ENCODE results near the gene SNX20.

SNX20 gene

GRCh38 chr16:50696575-50697420 lies 15.7 kb upstream of the SNX20 start:
- no peak overlapping the region for H2AFZ ChIP-seq (ENCODE audit: low read depth, low read length, severe bottlenecking)
- H3K4me2 ChIP-seq (ENCODE audit: low read depth, low read length, poor library complexity, severe bottlenecking) = no peak overlapping the region
- H4K20me1 ChIP-seq (ENCODE audit: low read depth, low read length) = no peaks in the 10 kb centered on the region

GRCh38 chr16:50696126-50696525 lies 15.0 kb upstream of the SNX20 start:
- Histone ChIP-seq H3K27me3 (ENCODE audit: low read length) (no peaks in the 10 kb centered on the region), H3K4me3 (ENCODE audit: insufficient read depth, low read length, poor library complexity, severe bottlenecking) (no peak overlapping the region), H3K4me2 (ENCODE audit: low read depth, low read length, poor library complexity, severe bottlenecking) (no peak overlapping the region), H3F3A (ENCODE audit: insufficient read depth) (no peaks in the 10 kb centered on the region), H3K9me2 (replicated peaks; ENCODE audit: insufficient read depth, low read length) (no peaks in the 10 kb centered on the region), H3K9me3 (ENCODE audit: insufficient read depth, low read length) (no peaks in the 10 kb centered on the region), H3K36me3 (ENCODE audit: low read length) (no peaks in the 10 kb centered on the region), H3K9ac (ENCODE audit: low read length) (no peak overlapping the region), H3K27ac (ENCODE audit: low read depth, low read length) (no peak overlapping the region), H2AFZ (ENCODE audit: low read depth, low read length, severe bottlenecking) (no peak overlapping the region), H4K20me1 (ENCODE audit: low read depth, low read length) (no peaks in the 10 kb centered on the region), H3K79me2 (ENCODE audit: insufficient read depth, low read length) (no peaks in the 10 kb centered on the region)
- TF ChIP-seq CTCF (IDR thresholded peaks at IDR 0.05; ENCODE audit: insufficient read depth, low read length, poor library complexity, severe bottlenecking) (no peak), EZH2phosphoT487 (conservative IDR thresholded peaks at IDR 0.05; ENCODE audit: low read length) (no peak)

More at GRCh38 chr16:50696575-50697420, 15.7 kb upstream of the SNX20 start:
- Histone ChIP-seq H3K27me3 (ENCODE audit: low read length) (no peaks in the 10 kb centered on the region), H3F3A (ENCODE audit: insufficient read depth) (no peaks in the 10 kb centered on the region), H3K79me2 (ENCODE audit: insufficient read depth, low read length) (no peaks in the 10 kb centered on the region), H3K4me3 (ENCODE audit: insufficient read depth, low read length, poor library complexity, severe bottlenecking) (no peak overlapping the region), H3K27ac (ENCODE audit: low read depth, low read length) (no peak overlapping the region), H3K36me3 (ENCODE audit: low read length) (no peaks in the 10 kb centered on the region), H3K9me3 (ENCODE audit: insufficient read depth, low read length) (no peaks in the 10 kb centered on the region), H3K9ac (ENCODE audit: low read length) (no peak overlapping the region), H3K9me2 (replicated peaks; ENCODE audit: insufficient read depth, low read length) (no peaks in the 10 kb centered on the region)
- TF ChIP-seq EZH2phosphoT487 (conservative IDR thresholded peaks at IDR 0.05; ENCODE audit: low read length) (no peak), CTCF (IDR thresholded peaks at IDR 0.05; ENCODE audit: insufficient read depth, low read length, poor library complexity, severe bottlenecking) (no peak)

GRCh38 chr16:50695017-50696000 lies 14.2 kb upstream of the SNX20 start:
- no peak overlapping the region for H3K9ac ChIP-seq (ENCODE audit: low read length)
- H3K4me2 ChIP-seq (ENCODE audit: low read depth, low read length, poor library complexity, severe bottlenecking) = no peak overlapping the region
- H3K9me3 ChIP-seq (ENCODE audit: insufficient read depth, low read length) = no peaks in the 10 kb centered on the region
- H3K27me3 ChIP-seq (ENCODE audit: low read length) = no peaks in the 10 kb centered on the region
- no peaks in the 10 kb centered on the region for H3K36me3 ChIP-seq (ENCODE audit: low read length)
- no peaks in the 10 kb centered on the region for H3K9me2 ChIP-seq (replicated peaks; ENCODE audit: insufficient read depth, low read length)
- no peak overlapping the region for H3K4me3 ChIP-seq (ENCODE audit: insufficient read depth, low read length, poor library complexity, severe bottlenecking)
- no peaks in the 10 kb centered on the region for H3F3A ChIP-seq (ENCODE audit: insufficient read depth)
- no peak overlapping the region for H2AFZ ChIP-seq (ENCODE audit: low read depth, low read length, severe bottlenecking)
- H3K27ac ChIP-seq (ENCODE audit: low read depth, low read length) = no peak overlapping the region
- TF ChIP-seq CTCF (IDR thresholded peaks at IDR 0.05; ENCODE audit: insufficient read depth, low read length, poor library complexity, severe bottlenecking) (no peak), EZH2phosphoT487 (conservative IDR thresholded peaks at IDR 0.05; ENCODE audit: low read length) (no peak)
- no peaks in the 10 kb centered on the region for H4K20me1 ChIP-seq (ENCODE audit: low read depth, low read length)
- H3K79me2 ChIP-seq (ENCODE audit: insufficient read depth, low read length) = no peaks in the 10 kb centered on the region

Data from SU-DHL-6 (cell line).